CD4-positive, alpha-beta memory T cell (primary cell): ENCODE measurements around the gene LAGE3. TPM values are rescaled to one million over a fixed set of nuclear protein-coding genes. Genes with fewer than 3 reads are reported as not detected.

ENCODE experiments used
- CTCF ChIA-PET: fragments of 350-600 bp; sonication (Branson Sonifier 250); formaldehyde crosslinking; loops from one replicate; lab custom pipeline; 2021; ENCODE audit warnings: inconsistent platforms; ENCODE audit not compliant: partially characterized antibody; lab: Charles Lee
- POLR2A ChIA-PET: fragments of 350-600 bp; sonication (Branson Sonifier 250); formaldehyde crosslinking; loops from one replicate; lab custom pipeline; 2021; ENCODE audit not compliant: partially characterized antibody; lab: Charles Lee
- DNase-seq, 5 donors: peaks; one replicate each; pipeline versions ENCODE4 v3.0.0 to v3.0.0-alpha.2; 2020 to 2022; ENCODE audit warnings: mixed read lengths in 1 of 5
- H3K27ac ChIP-seq: one replicate; pipeline ENCODE4 v1.7.0; 2013; ENCODE audit warnings: low read depth, low read length
- H3K27me3 ChIP-seq: 2 replicates; pipeline ENCODE4 v1.7.0; 2013; ENCODE audit warnings: mild to moderate bottlenecking, low read length, moderate library complexity; ENCODE audit not compliant: insufficient read depth
- H3K36me3 ChIP-seq: 2 replicates; pipeline ENCODE4 v1.7.0; 2013; ENCODE audit warnings: mild to moderate bottlenecking, low read length, moderate library complexity; ENCODE audit not compliant: insufficient read depth
- H3K4me1 ChIP-seq: 2 replicates; pipeline ENCODE4 v1.7.0; 2013; ENCODE audit warnings: mild to moderate bottlenecking, low read length, moderate library complexity; ENCODE audit not compliant: insufficient read depth
- H3K4me3 ChIP-seq, 2 donors: one replicate each; pipeline ENCODE4 v1.7.0; 2013; ENCODE audit warnings: low read length in 2 of 2, mild to moderate bottlenecking in 1 of 2
- H3K9me3 ChIP-seq, 2 donors: one replicate each; pipeline ENCODE4 v1.7.0; 2013; ENCODE audit warnings: low read length in 2 of 2, control low read depth in 1 of 2; ENCODE audit not compliant: control insufficient read depth in 1 of 2
- H3K27ac Mint-ChIP-seq, 7 donors: one replicate each; pipeline ENCODE4 v1.8.0; 2020 to 2021; ENCODE audit warnings: mixed read lengths in 7 of 7, mild to moderate bottlenecking in 6 of 7, inconsistent platforms in 3 of 7, moderate library complexity in 3 of 7
- H3K27me3 Mint-ChIP-seq, 2 donors: one replicate each; pipeline ENCODE4 v1.8.0; 2020 to 2021; ENCODE audit warnings: mixed read lengths in 2 of 2
- H3K36me3 Mint-ChIP-seq, 2 donors: one replicate each; pipeline ENCODE4 v1.8.0; 2020 to 2021; ENCODE audit warnings: mixed read lengths in 2 of 2, inconsistent platforms in 1 of 2, mild to moderate bottlenecking in 1 of 2
- H3K4me1 Mint-ChIP-seq, 4 donors: one replicate each; pipeline ENCODE4 v1.8.0; 2020 to 2021; ENCODE audit warnings: mixed read lengths in 4 of 4, mild to moderate bottlenecking in 1 of 4
- H3K4me3 Mint-ChIP-seq, 8 donors: one replicate each; pipeline ENCODE4 v1.8.0; 2020 to 2021; ENCODE audit warnings: mixed read lengths in 8 of 8, mild to moderate bottlenecking in 7 of 8, moderate library complexity in 6 of 8, inconsistent platforms in 3 of 8
- H3K9me3 Mint-ChIP-seq, 8 donors: one replicate each; pipeline ENCODE4 v1.8.0; 2020 to 2021; ENCODE audit warnings: mixed read lengths in 8 of 8, mild to moderate bottlenecking in 5 of 8, inconsistent platforms in 3 of 8, moderate library complexity in 1 of 8
- intact Hi-C: fragments of 100-400 bp; cut with micrococcal nuclease; formaldehyde crosslinking; loops from one replicate; pipeline ENCODE4 v1.15.1; 2023
- polyA plus RNA-seq, 2 donors: library from polyadenylated mRNA; unstranded; fragments of 300-500 nt; fragmentation: Illumina TruSeq; gene quantifications; one replicate each; pipeline ENCODE4 v1.2.3, GENCODE V29; 2021
- total RNA-seq, 2 experiments: library from RNA; stranded (reverse); gene quantifications; one replicate each; pipeline ENCODE4 v1.2.3, GENCODE V29; 2021

The LAGE3 gene
- total RNA-seq (10 to 100 TPM; 18.5 to 19.3 TPM), polyA plus RNA-seq (10 to 100 TPM; 46.0 to 58.0 TPM)

- Histone ChIP-seq H3K36me3 (no peaks in the 10 kb centered on the region), H3K27ac (peak within 1 kb of the TSS; percentile 76), H3K4me1 (peaks cover 21% of the 10 kb centered on the region), H3K27me3 (no peaks in the 10 kb centered on the region), H3K9me3 (no peaks in the 10 kb centered on the region), H3K4me3 (peak within 1 kb of the TSS in 1 of 2 donors; percentile 55)
- peak within 1 kb of the TSS; percentile 78 to 87 (median 83) for H3K4me3 Mint-ChIP-seq
- peak; percentile 89 to 96 (median 94) for DNase-seq
- peaks cover 5 to 19% (median 10%) of the 10 kb centered on the region in 4 donors for H3K4me1 Mint-ChIP-seq
- peak within 1 kb of the TSS; percentile 87 to 97 (median 91) for H3K27ac Mint-ChIP-seq
- no peaks in the 10 kb centered on the region for H3K27me3 Mint-ChIP-seq
- no peaks in the 10 kb centered on the region for H3K9me3 Mint-ChIP-seq
- intact Hi-C loops: loop anchor here (1.0 to 10.0 kb wide), 5 partner anchors 11 to 64 kb away; partner anchors contain the start of genes FAM3A, FAM50A, SLC10A3 and TAFAZZIN
- ChIA-PET POLR2A (interaction anchor here (0.9 to 3.9 kb wide), 10 partner anchors 11 to 68 kb away, joined by 3 to 29 read pairs (median 4); partner anchors contain the start of genes ATP6AP1, PLXNA3 and SLC10A3), CTCF (interaction anchor here (1.3 kb wide), 1 partner anchor 47 kb away, joined by 3 read pairs; no protein-coding TSS in a partner anchor)
- peaks cover 0 to 2% of the 10 kb centered on the region in 2 donors for H3K36me3 Mint-ChIP-seq
Observed at GRCh38 chrX:154478728-154479622, at the start of gene LAGE3. Gene LAGE3 (minus strand): TSS chrX:154479281. CDS start chrX:154478915, 366 bp downstream.

GRCh38 chrX:154526901-154527675, 48.0 kb upstream of the LAGE3 start:
- intact Hi-C loops: no loop called here
- H3K4me3 ChIP-seq: no peak overlapping the region
- H3K4me1 Mint-ChIP-seq: peaks cover 11 to 23% (median 16%) of the 10 kb centered on the region in 4 donors
- no peaks in the 10 kb centered on the region for H3K27me3 Mint-ChIP-seq
- H3K9me3 Mint-ChIP-seq: peaks cover 0 to 2% (median 0%) of the 10 kb centered on the region in 8 donors
- H3K27ac ChIP-seq: peak overlapping the region; percentile 31
- H3K36me3 Mint-ChIP-seq: peaks cover 0 to 4% of the 10 kb centered on the region in 2 donors
- H3K27me3 ChIP-seq: no peaks in the 10 kb centered on the region
- DNase-seq: peak; percentile 43 to 65 (median 47)
- ChIA-PET CTCF (interaction anchor here (0.7 to 1.7 kb wide), 18 partner anchors 8 to 583 kb away, joined by 3 to 11 read pairs (median 4); partner anchors contain the start of genes FAM3A, RENBP, RPL10 and SLC10A3), POLR2A (interaction anchor here (0.6 to 3.2 kb wide), 17 partner anchors 11 to 600 kb away, joined by 3 to 31 read pairs (median 3); partner anchors contain the start of genes ATP6AP1, FAM3A, IKBKG and LAGE3)
- peak overlapping the region in 5 of 8 donors; percentile 12 to 63 (median 52) for H3K4me3 Mint-ChIP-seq
- no peaks in the 10 kb centered on the region for H3K9me3 ChIP-seq
- H3K27ac Mint-ChIP-seq: peak overlapping the region in 6 of 7 donors; percentile 22 to 77 (median 68)
- peaks cover 23% of the 10 kb centered on the region for H3K4me1 ChIP-seq
- no peaks in the 10 kb centered on the region for H3K36me3 ChIP-seq

- no peaks in the 10 kb centered on the region for H3K36me3 Mint-ChIP-seq
- ChIA-PET CTCF (interaction anchor here (0.7 to 1.7 kb wide), 4 partner anchors 11 to 127 kb away, joined by 3 to 11 read pairs (median 4); partner anchors contain the start of genes RPL10 and SLC10A3), POLR2A (interaction anchor here (0.8 to 3.2 kb wide), 6 partner anchors 10 to 127 kb away, joined by 3 to 31 read pairs (median 8); partner anchors contain the start of genes ATP6AP1, FAM3A, RPL10 and SLC10A3)
- intact Hi-C loops: no loop called here
- H3K4me1 Mint-ChIP-seq: peaks cover 11 to 23% (median 16%) of the 10 kb centered on the region in 4 donors
- peak overlapping the region in 6 of 7 donors; percentile 2 to 81 (median 48) for H3K27ac Mint-ChIP-seq
- Histone ChIP-seq H3K9me3 (no peaks in the 10 kb centered on the region), H3K36me3 (no peaks in the 10 kb centered on the region), H3K27ac (no peak overlapping the region), H3K4me3 (no peak overlapping the region), H3K4me1 (peaks cover 23% of the 10 kb centered on the region), H3K27me3 (no peaks in the 10 kb centered on the region)
- H3K9me3 Mint-ChIP-seq: no peaks in the 10 kb centered on the region
- H3K4me3 Mint-ChIP-seq: peak overlapping the region in 5 of 8 donors; percentile 6 to 62 (median 39)
- H3K27me3 Mint-ChIP-seq: no peaks in the 10 kb centered on the region
- DNase-seq: no peak
Observed at GRCh38 chrX:154525606-154526490, 46.8 kb upstream of the LAGE3 start.

GRCh38 chrX:154519389-154519788, 40.3 kb upstream of the LAGE3 start:
- DNase-seq: no peak
- Mint-ChIP-seq H3K27me3 (no peaks in the 10 kb centered on the region), H3K27ac (peak overlapping the region in 1 of 7 donors; percentile 36), H3K4me3 (no peak overlapping the region), H3K9me3 (no peaks in the 10 kb centered on the region), H3K36me3 (peaks cover 0 to 1% of the 10 kb centered on the region in 2 donors), H3K4me1 (peaks cover 3 to 14% (median 6%) of the 10 kb centered on the region in 4 donors)
- peaks cover 13% of the 10 kb centered on the region for H3K4me1 ChIP-seq
- intact Hi-C loops: loop anchor here (5.0 kb wide), 2 partner anchors 62 to 82 kb away; partner anchors contain the start of genes GDI1 and PLXNA3
- H3K4me3 ChIP-seq: no peak overlapping the region
- H3K27me3 ChIP-seq: no peaks in the 10 kb centered on the region
- ChIA-PET POLR2A (no interaction called here), CTCF (interaction anchor here (1.2 kb wide), 1 partner anchor 8 kb away, joined by 7 read pairs; no protein-coding TSS in a partner anchor)
- no peak overlapping the region for H3K27ac ChIP-seq
- H3K9me3 ChIP-seq: no peaks in the 10 kb centered on the region
- H3K36me3 ChIP-seq: no peaks in the 10 kb centered on the region

- Mint-ChIP-seq H3K4me3 (peak overlapping the region in 5 of 8 donors; percentile 34 to 88 (median 80)), H3K27ac (peak overlapping the region in 3 of 7 donors; percentile 29 to 92 (median 74))
- intact Hi-C loops: loop anchor here (5.0 kb wide), 2 partner anchors 60 to 80 kb away; partner anchors contain the start of genes GDI1 and PLXNA3
Observed at GRCh38 chrX:154517101-154517781, 38.2 kb upstream of the LAGE3 start.

More at GRCh38 chrX:154517101-154517781, 38.2 kb upstream of the LAGE3 start:
- Histone ChIP-seq H3K36me3 (no peaks in the 10 kb centered on the region), H3K4me3 (no peak overlapping the region), H3K9me3 (no peaks in the 10 kb centered on the region), H3K27ac (no peak overlapping the region), H3K4me1 (peaks cover 13% of the 10 kb centered on the region), H3K27me3 (no peaks in the 10 kb centered on the region)
- ChIA-PET POLR2A (interaction anchor here (0.7 to 4.2 kb wide), 12 partner anchors 9 to 155 kb away, joined by 3 to 34 read pairs (median 6); partner anchors contain the start of genes ATP6AP1, PLXNA3, RPL10 and SLC10A3), CTCF (interaction anchor here (1.0 to 1.1 kb wide), 2 partner anchors 10 kb away, joined by 3 to 4 read pairs; no protein-coding TSS in a partner anchor)
- Mint-ChIP-seq H3K9me3 (no peaks in the 10 kb centered on the region), H3K27me3 (no peaks in the 10 kb centered on the region), H3K4me1 (peaks cover 8 to 21% (median 15%) of the 10 kb centered on the region in 4 donors), H3K36me3 (peaks cover 0 to 1% of the 10 kb centered on the region in 2 donors)
- no peak for DNase-seq
